Stimulated activated naive CD8-positive, alpha-beta T cell treated with anti-CD3 and anti-CD28 coated beads, Interleukin-15, Interleukin-2, amounts not matched to agents 100 ng/mL and 50 ng/mL, for 24 hours (primary cell): ENCODE measurements around the gene PIK3R6.
A peak's percentile ranks its signal among the peaks of the same experiment; 100 is the strongest.

ENCODE experiments used
- H3K27ac Mint-ChIP-seq: one replicate; pipeline ENCODE4 v1.8.0; 2021; ENCODE audit warnings: mild to moderate bottlenecking, mixed read lengths
- H3K27me3 Mint-ChIP-seq: one replicate; pipeline ENCODE4 v1.8.0; 2021; ENCODE audit warnings: mixed read lengths
- H3K36me3 Mint-ChIP-seq: one replicate; pipeline ENCODE4 v1.8.0; 2021; ENCODE audit warnings: low read depth, mixed read lengths
- H3K4me1 Mint-ChIP-seq: one replicate; pipeline ENCODE4 v1.8.0; 2021; ENCODE audit warnings: low read depth, mixed read lengths
- H3K4me3 Mint-ChIP-seq: one replicate; pipeline ENCODE4 v1.8.0; 2021; ENCODE audit warnings: mild to moderate bottlenecking, mixed read lengths
- H3K9me3 Mint-ChIP-seq: one replicate; pipeline ENCODE4 v1.8.0; 2021; ENCODE audit warnings: mixed read lengths

PIK3R6 gene

GRCh38 chr17:8867361-8867981 lies at the start of gene PIK3R6:
Gene PIK3R6 (minus strand): TSS chr17:8867674. CDS start chr17:8849794, 17,880 bp downstream.
- Mint-ChIP-seq H3K9me3 (no peaks in the 10 kb centered on the region), H3K27me3 (no peaks in the 10 kb centered on the region), H3K4me3 (peak within 1 kb of the TSS; percentile 70), H3K36me3 (no peaks in the 10 kb centered on the region), H3K4me1 (peaks cover 23% of the 10 kb centered on the region), H3K27ac (peak within 1 kb of the TSS; percentile 65)

GRCh38 chr17:8916466-8916865 lies 49.0 kb upstream of the PIK3R6 start:
- no peaks in the 10 kb centered on the region for H3K27me3 Mint-ChIP-seq
- H3K4me1 Mint-ChIP-seq: peaks cover 64% of the 10 kb centered on the region
- H3K27ac Mint-ChIP-seq: peak overlapping the region; percentile 9
- no peaks in the 10 kb centered on the region for H3K9me3 Mint-ChIP-seq
- H3K36me3 Mint-ChIP-seq: peaks cover 47% of the 10 kb centered on the region
- no peak overlapping the region for H3K4me3 Mint-ChIP-seq

- no peak overlapping the region for H3K4me3 Mint-ChIP-seq
- H3K4me1 Mint-ChIP-seq: peaks cover 53% of the 10 kb centered on the region
- H3K27ac Mint-ChIP-seq: peak overlapping the region; percentile 14
Observed at GRCh38 chr17:8914554-8914953, 47.1 kb upstream of the PIK3R6 start.

GRCh38 chr17:8913879-8914278 lies 46.4 kb upstream of the PIK3R6 start:
- no peak overlapping the region for H3K27ac Mint-ChIP-seq
- peaks cover 52% of the 10 kb centered on the region for H3K36me3 Mint-ChIP-seq

More at GRCh38 chr17:8914554-8914953, 47.1 kb upstream of the PIK3R6 start:
- H3K9me3 Mint-ChIP-seq: no peaks in the 10 kb centered on the region
- H3K36me3 Mint-ChIP-seq: peaks cover 55% of the 10 kb centered on the region
- no peaks in the 10 kb centered on the region for H3K27me3 Mint-ChIP-seq

GRCh38 chr17:8913091-8913490 lies 45.6 kb upstream of the PIK3R6 start:
- peaks cover 50% of the 10 kb centered on the region for H3K4me1 Mint-ChIP-seq
- peaks cover 54% of the 10 kb centered on the region for H3K36me3 Mint-ChIP-seq
- no peaks in the 10 kb centered on the region for H3K27me3 Mint-ChIP-seq
- H3K27ac Mint-ChIP-seq: peak overlapping the region; percentile 34
- no peak overlapping the region for H3K4me3 Mint-ChIP-seq
- no peaks in the 10 kb centered on the region for H3K9me3 Mint-ChIP-seq

More at GRCh38 chr17:8913879-8914278, 46.4 kb upstream of the PIK3R6 start:
- Mint-ChIP-seq H3K4me1 (peaks cover 47% of the 10 kb centered on the region), H3K4me3 (no peak overlapping the region), H3K27me3 (no peaks in the 10 kb centered on the region), H3K9me3 (no peaks in the 10 kb centered on the region)

GRCh38 chr17:8912084-8912981 lies 44.9 kb upstream of the PIK3R6 start:
- Mint-ChIP-seq H3K27me3 (no peaks in the 10 kb centered on the region), H3K4me1 (peaks cover 52% of the 10 kb centered on the region), H3K36me3 (peaks cover 52% of the 10 kb centered on the region), H3K4me3 (no peak overlapping the region), H3K27ac (peak overlapping the region; percentile 34), H3K9me3 (no peaks in the 10 kb centered on the region)

GRCh38 chr17:8910969-8911604 lies 43.6 kb upstream of the PIK3R6 start:
- peaks cover 40% of the 10 kb centered on the region for H3K4me1 Mint-ChIP-seq
- no peaks in the 10 kb centered on the region for H3K9me3 Mint-ChIP-seq
- no peaks in the 10 kb centered on the region for H3K27me3 Mint-ChIP-seq
- no peak overlapping the region for H3K4me3 Mint-ChIP-seq
- H3K27ac Mint-ChIP-seq: no peak overlapping the region
- peaks cover 45% of the 10 kb centered on the region for H3K36me3 Mint-ChIP-seq

- Mint-ChIP-seq H3K36me3 (peaks cover 56% of the 10 kb centered on the region), H3K27me3 (no peaks in the 10 kb centered on the region), H3K4me3 (no peak overlapping the region), H3K4me1 (peaks cover 36% of the 10 kb centered on the region), H3K9me3 (no peaks in the 10 kb centered on the region), H3K27ac (no peak overlapping the region)
Observed at GRCh38 chr17:8909586-8910270, 42.3 kb upstream of the PIK3R6 start.

- no peak overlapping the region for H3K4me3 Mint-ChIP-seq
- peaks cover 74% of the 10 kb centered on the region for H3K36me3 Mint-ChIP-seq
- no peaks in the 10 kb centered on the region for H3K9me3 Mint-ChIP-seq
- no peaks in the 10 kb centered on the region for H3K27me3 Mint-ChIP-seq
- H3K27ac Mint-ChIP-seq: peak overlapping the region; percentile 49
- H3K4me1 Mint-ChIP-seq: peaks cover 47% of the 10 kb centered on the region
Observed at GRCh38 chr17:8905331-8905730, 37.9 kb upstream of the PIK3R6 start.

GRCh38 chr17:8904686-8905085 lies 37.2 kb upstream of the PIK3R6 start:
- no peak overlapping the region for H3K4me3 Mint-ChIP-seq
- H3K36me3 Mint-ChIP-seq: peaks cover 73% of the 10 kb centered on the region
- H3K4me1 Mint-ChIP-seq: peaks cover 49% of the 10 kb centered on the region
- H3K27ac Mint-ChIP-seq: no peak overlapping the region
- H3K9me3 Mint-ChIP-seq: no peaks in the 10 kb centered on the region
- H3K27me3 Mint-ChIP-seq: no peaks in the 10 kb centered on the region

GRCh38 chr17:8904201-8904600 lies 36.7 kb upstream of the PIK3R6 start:
- H3K27ac Mint-ChIP-seq: no peak overlapping the region
- H3K9me3 Mint-ChIP-seq: no peaks in the 10 kb centered on the region
- peaks cover 73% of the 10 kb centered on the region for H3K36me3 Mint-ChIP-seq
- H3K27me3 Mint-ChIP-seq: no peaks in the 10 kb centered on the region
- peaks cover 52% of the 10 kb centered on the region for H3K4me1 Mint-ChIP-seq
- no peak overlapping the region for H3K4me3 Mint-ChIP-seq

- Mint-ChIP-seq H3K9me3 (no peaks in the 10 kb centered on the region), H3K27me3 (no peaks in the 10 kb centered on the region), H3K4me3 (peak overlapping the region; percentile 35), H3K4me1 (peaks cover 77% of the 10 kb centered on the region), H3K36me3 (peaks cover 88% of the 10 kb centered on the region), H3K27ac (peak overlapping the region; percentile 81)
Observed at GRCh38 chr17:8900626-8901585, 33.4 kb upstream of the PIK3R6 start.

- Mint-ChIP-seq H3K36me3 (peaks cover 88% of the 10 kb centered on the region), H3K27ac (peak overlapping the region; percentile 81), H3K4me1 (peaks cover 79% of the 10 kb centered on the region), H3K27me3 (no peaks in the 10 kb centered on the region), H3K4me3 (peak overlapping the region; percentile 47), H3K9me3 (no peaks in the 10 kb centered on the region)
Observed at GRCh38 chr17:8900207-8900606, 32.7 kb upstream of the PIK3R6 start.

GRCh38 chr17:8898636-8899035 lies 31.2 kb upstream of the PIK3R6 start:
- H3K27ac Mint-ChIP-seq: peak overlapping the region; percentile 83
- no peaks in the 10 kb centered on the region for H3K9me3 Mint-ChIP-seq
- peaks cover 78% of the 10 kb centered on the region for H3K36me3 Mint-ChIP-seq
- H3K4me3 Mint-ChIP-seq: peak overlapping the region; percentile 54
- no peaks in the 10 kb centered on the region for H3K27me3 Mint-ChIP-seq
- H3K4me1 Mint-ChIP-seq: peaks cover 83% of the 10 kb centered on the region
